Mesothelial cell of epicardium (in vitro differentiated cells): ENCODE results near the gene CNP. TPM values are rescaled to one million over a fixed set of nuclear protein-coding genes. Genes with fewer than 3 reads are reported as not detected.

ENCODE experiments used
- DNase-seq, 2 experiments: peaks; one replicate each; pipeline ENCODE4 v3.0.0; 2021; ENCODE audit warnings: low spot score in 2 of 2; ENCODE audit not compliant: unreplicated experiment in 2 of 2
- H3K27ac Mint-ChIP-seq: 2 replicates; pipeline ENCODE4 v1.8.0; 2021; ENCODE audit warnings: mixed read lengths
- H3K27me3 Mint-ChIP-seq: 2 replicates; pipeline ENCODE4 v1.8.0; 2021; ENCODE audit warnings: low read depth, mixed read lengths
- H3K36me3 Mint-ChIP-seq: 2 replicates; pipeline ENCODE4 v1.8.0; 2021; ENCODE audit warnings: mixed read lengths
- H3K4me1 Mint-ChIP-seq: 2 replicates; pipeline ENCODE4 v1.8.0; 2021; ENCODE audit warnings: mixed read lengths
- H3K4me3 Mint-ChIP-seq: 2 replicates; pipeline ENCODE4 v1.8.0; 2021; ENCODE audit warnings: mild to moderate bottlenecking, moderate library complexity, mixed read lengths
- H3K9me3 Mint-ChIP-seq: 2 replicates; pipeline ENCODE4 v1.8.0; 2021; ENCODE audit warnings: mixed read lengths
- CTCF ChIP-seq: fragments of 200-600 bp; sonication (generic); IDR thresholded peaks from one replicate; pipeline ENCODE4 v1.5.0; 2021; ENCODE audit warnings: antibody characterized with exemption; ENCODE audit not compliant: unreplicated experiment
- total RNA-seq: library from RNA; stranded (reverse); gene quantifications from 3 replicates; pipeline ENCODE4 v1.2.1, GENCODE V29; 2021

The CNP gene
- total RNA-seq, 1 donor from 2014 or later: 67.6 TPM

- Mint-ChIP-seq H3K4me3 (no peak overlapping the region), H3K27ac (no peak overlapping the region), H3K36me3 (peaks cover 37% of the 10 kb centered on the region), H3K4me1 (peaks cover 9% of the 10 kb centered on the region), H3K27me3 (no peaks in the 10 kb centered on the region), H3K9me3 (no peaks in the 10 kb centered on the region)
- no peak for DNase-seq
- no peak for TF ChIP-seq CTCF
Measured at GRCh38 chr17:41974031-41974430, 7.4 kb downstream of the CNP start.

- Mint-ChIP-seq H3K4me1 (peaks cover 9% of the 10 kb centered on the region), H3K4me3 (no peak overlapping the region), H3K27ac (peak overlapping the region; percentile 16), H3K9me3 (no peaks in the 10 kb centered on the region), H3K36me3 (peaks cover 34% of the 10 kb centered on the region), H3K27me3 (no peaks in the 10 kb centered on the region)
- TF ChIP-seq CTCF: no peak
- no peak for DNase-seq
Measured at GRCh38 chr17:41974658-41975057, 8.1 kb downstream of the CNP start.

- Mint-ChIP-seq H3K36me3 (peaks cover 36% of the 10 kb centered on the region), H3K27me3 (no peaks in the 10 kb centered on the region), H3K9me3 (no peaks in the 10 kb centered on the region), H3K4me1 (peaks cover 9% of the 10 kb centered on the region), H3K4me3 (no peak overlapping the region), H3K27ac (no peak overlapping the region)
- DNase-seq: no peak
- no peak for TF ChIP-seq CTCF
Measured at GRCh38 chr17:41975099-41976083, 8.8 kb downstream of the CNP start.

- DNase-seq: no peak
- H3K4me3 Mint-ChIP-seq: no peak overlapping the region
- no peaks in the 10 kb centered on the region for H3K9me3 Mint-ChIP-seq
- no peaks in the 10 kb centered on the region for H3K27me3 Mint-ChIP-seq
- no peak for TF ChIP-seq CTCF
- H3K27ac Mint-ChIP-seq: no peak overlapping the region
- peaks cover 37% of the 10 kb centered on the region for H3K36me3 Mint-ChIP-seq
- peaks cover 9% of the 10 kb centered on the region for H3K4me1 Mint-ChIP-seq
Measured at GRCh38 chr17:41976142-41976768, 9.7 kb downstream of the CNP start.

- H3K4me1 Mint-ChIP-seq: peaks cover 6% of the 10 kb centered on the region
- H3K9me3 Mint-ChIP-seq: no peaks in the 10 kb centered on the region
- no peak overlapping the region for H3K4me3 Mint-ChIP-seq
- peak overlapping the region; percentile 4 for H3K27ac Mint-ChIP-seq
- TF ChIP-seq CTCF: no peak
- no peaks in the 10 kb centered on the region for H3K27me3 Mint-ChIP-seq
- no peak for DNase-seq
- peaks cover 44% of the 10 kb centered on the region for H3K36me3 Mint-ChIP-seq
Measured at GRCh38 chr17:41977991-41978390, 11.4 kb downstream of the CNP start.
